OCI-LY1 (cell line): Measurements from ENCODE around the gene PLXNB3.

Source experiments
- H2AFZ ChIP-seq: fragments of 200-600 bp; sonication (generic), shearing (Covaris generic); 2 replicates; pipeline ENCODE4 v1.6.0; 2014; ENCODE audit warnings: antibody characterized with exemption, mild to moderate bottlenecking, low read length
- H3F3A ChIP-seq: fragments of 200-600 bp; sonication (generic), shearing (Covaris generic); 2 replicates; pipeline ENCODE4 v1.6.0; 2014; ENCODE audit warnings: mild to moderate bottlenecking, antibody characterized with exemption, low read length, moderate library complexity; ENCODE audit not compliant: insufficient read depth
- H3K27ac ChIP-seq: fragments of 200-600 bp; sonication (generic); 2 replicates; pipeline ENCODE4 v1.5.1; 2014; ENCODE audit warnings: low read length, mixed run types, mild to moderate bottlenecking, low read depth; ENCODE audit not compliant: poor library complexity, severe bottlenecking
- H3K27me3 ChIP-seq: fragments of 200-600 bp; sonication (generic); 2 replicates; pipeline ENCODE4 v1.6.0; 2014; ENCODE audit warnings: antibody characterized with exemption, mild to moderate bottlenecking, low read length, moderate library complexity; ENCODE audit not compliant: insufficient read depth
- H3K36me3 ChIP-seq: fragments of 200-600 bp; sonication (generic); 2 replicates; pipeline ENCODE4 v1.6.1; 2014; ENCODE audit warnings: mild to moderate bottlenecking, antibody characterized with exemption, low read length, moderate library complexity, mixed read lengths; ENCODE audit not compliant: insufficient read depth
- H3K4me1 ChIP-seq: fragments of 200-600 bp; sonication (generic); 2 replicates; pipeline ENCODE4 v1.5.1; 2014; ENCODE audit warnings: mild to moderate bottlenecking, low read length, moderate library complexity; ENCODE audit not compliant: insufficient read depth, severe bottlenecking
- H3K4me2 ChIP-seq: fragments of 200-600 bp; sonication (generic), shearing (Covaris generic); 2 replicates; pipeline ENCODE4 v1.6.1; 2014; ENCODE audit warnings: low read length
- H3K4me3 ChIP-seq: fragments of 200-600 bp; sonication (generic); 2 replicates; pipeline ENCODE4 v1.5.1; 2014; ENCODE audit warnings: low read length, low read depth, mild to moderate bottlenecking, mixed read lengths; ENCODE audit not compliant: poor library complexity, severe bottlenecking
- H3K79me2 ChIP-seq: fragments of 200-600 bp; shearing (Covaris generic); 2 replicates; pipeline ENCODE4 v1.6.1; 2016; ENCODE audit warnings: mixed run types, low read length, mixed read lengths; ENCODE audit not compliant: insufficient read depth
- H3K9ac ChIP-seq: fragments of 200-600 bp; sonication (generic), shearing (Covaris generic); 2 replicates; pipeline ENCODE4 v1.6.1; 2014; ENCODE audit warnings: mild to moderate bottlenecking, low read length, mixed read lengths
- H3K9me2 ChIP-seq: fragments of 200-600 bp; sonication (generic), shearing (Covaris generic); 2 replicates; pipeline ENCODE4 v1.6.1; 2014; ENCODE audit warnings: low read depth, mild to moderate bottlenecking, low read length, mixed read lengths
- H3K9me3 ChIP-seq: fragments of 200-600 bp; shearing (Covaris generic); 2 replicates; pipeline ENCODE4 v1.6.1; 2014; ENCODE audit warnings: low read length, mixed read lengths
- H4K20me1 ChIP-seq: fragments of 200-600 bp; sonication (generic), shearing (Covaris generic); 2 replicates; pipeline ENCODE4 v1.6.0; 2016; ENCODE audit warnings: mild to moderate bottlenecking, low read length; ENCODE audit not compliant: insufficient read depth
- EZH2 ChIP-seq: fragments of 200-600 bp; sonication (generic), shearing (Covaris generic); IDR thresholded peaks from 2 replicates; pipeline ENCODE4 v1.8.0; 2017; ENCODE audit warnings: borderline replicate concordance, mixed run types, mild to moderate bottlenecking, antibody characterized with exemption, low read length, moderate library complexity, mixed read lengths
- TF ChIP-seq, protein P1 (sequence below): fragments of 200-600 bp; sonication (generic), shearing (Covaris generic); IDR thresholded peaks from 2 replicates; pipeline ENCODE4 v1.5.1; 2017; ENCODE audit warnings: mild to moderate bottlenecking, antibody characterized with exemption, low read length, moderate library complexity, mixed read lengths

Gene PLXNB3

DNA sequence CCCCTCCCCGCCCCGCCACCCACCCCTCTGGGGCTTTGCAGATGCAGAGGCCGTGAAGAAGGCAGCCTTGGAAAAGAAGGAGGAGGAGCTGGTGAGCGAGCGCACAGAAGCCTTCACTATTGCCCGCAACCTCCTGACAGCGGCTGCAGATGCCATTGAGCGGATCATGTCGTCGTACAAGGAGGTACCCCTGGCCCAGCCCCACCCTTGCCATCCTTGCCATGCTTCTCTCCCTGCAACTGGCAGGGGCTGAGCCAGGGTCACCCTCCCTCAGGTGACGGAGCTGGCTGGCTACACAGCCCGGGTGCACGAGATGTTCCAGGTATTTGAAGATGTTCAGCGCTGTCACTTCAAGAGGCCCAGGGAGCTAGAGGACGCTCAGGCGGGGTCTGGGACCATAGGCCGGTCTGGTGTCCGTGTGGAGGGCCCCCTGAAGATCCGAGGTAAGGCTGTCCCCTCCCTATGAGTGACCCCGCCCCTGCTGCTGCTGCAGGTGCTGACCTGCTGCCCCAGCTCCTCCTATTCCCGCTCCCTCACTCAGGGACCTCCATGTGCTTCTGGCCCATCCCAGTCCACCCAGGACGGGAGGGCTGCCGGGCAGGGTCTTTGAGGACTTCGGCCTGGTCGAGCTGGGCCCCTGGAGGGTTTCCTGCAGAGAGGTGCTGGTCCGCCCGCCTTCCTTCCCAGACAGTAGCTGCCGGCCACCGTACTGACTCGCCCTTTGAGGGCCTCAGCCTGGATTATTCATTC, 27.8 kb upstream of the PLXNB3 start:
- H3F3A ChIP-seq, result no peaks in the 10 kb centered on the region
- no peak overlapping the region for H2AFZ ChIP-seq
- H3K27ac ChIP-seq, result no peak overlapping the region
- no peaks in the 10 kb centered on the region; the same call in 1 of the 2 replicates for H3K36me3 ChIP-seq
- H3K9me2 ChIP-seq, result no peaks in the 10 kb centered on the region
- no peaks in the 10 kb centered on the region for H3K27me3 ChIP-seq
- H4K20me1 ChIP-seq, result no peaks in the 10 kb centered on the region
- no peak overlapping the region for H3K4me3 ChIP-seq
- H3K4me2 ChIP-seq, result no peak overlapping the region
- TF ChIP-seq, protein P1, sequence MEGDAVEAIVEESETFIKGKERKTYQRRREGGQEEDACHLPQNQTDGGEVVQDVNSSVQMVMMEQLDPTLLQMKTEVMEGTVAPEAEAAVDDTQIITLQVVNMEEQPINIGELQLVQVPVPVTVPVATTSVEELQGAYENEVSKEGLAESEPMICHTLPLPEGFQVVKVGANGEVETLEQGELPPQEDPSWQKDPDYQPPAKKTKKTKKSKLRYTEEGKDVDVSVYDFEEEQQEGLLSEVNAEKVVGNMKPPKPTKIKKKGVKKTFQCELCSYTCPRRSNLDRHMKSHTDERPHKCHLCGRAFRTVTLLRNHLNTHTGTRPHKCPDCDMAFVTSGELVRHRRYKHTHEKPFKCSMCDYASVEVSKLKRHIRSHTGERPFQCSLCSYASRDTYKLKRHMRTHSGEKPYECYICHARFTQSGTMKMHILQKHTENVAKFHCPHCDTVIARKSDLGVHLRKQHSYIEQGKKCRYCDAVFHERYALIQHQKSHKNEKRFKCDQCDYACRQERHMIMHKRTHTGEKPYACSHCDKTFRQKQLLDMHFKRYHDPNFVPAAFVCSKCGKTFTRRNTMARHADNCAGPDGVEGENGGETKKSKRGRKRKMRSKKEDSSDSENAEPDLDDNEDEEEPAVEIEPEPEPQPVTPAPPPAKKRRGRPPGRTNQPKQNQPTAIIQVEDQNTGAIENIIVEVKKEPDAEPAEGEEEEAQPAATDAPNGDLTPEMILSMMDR, result no peak
- TF ChIP-seq EZH2, result no peak
- H3K9me3 ChIP-seq, result no peaks in the 10 kb centered on the region
- H3K79me2 ChIP-seq, result no peaks in the 10 kb centered on the region
- H3K4me1 ChIP-seq, result no peaks in the 10 kb centered on the region
- no peak overlapping the region for H3K9ac ChIP-seq

DNA sequence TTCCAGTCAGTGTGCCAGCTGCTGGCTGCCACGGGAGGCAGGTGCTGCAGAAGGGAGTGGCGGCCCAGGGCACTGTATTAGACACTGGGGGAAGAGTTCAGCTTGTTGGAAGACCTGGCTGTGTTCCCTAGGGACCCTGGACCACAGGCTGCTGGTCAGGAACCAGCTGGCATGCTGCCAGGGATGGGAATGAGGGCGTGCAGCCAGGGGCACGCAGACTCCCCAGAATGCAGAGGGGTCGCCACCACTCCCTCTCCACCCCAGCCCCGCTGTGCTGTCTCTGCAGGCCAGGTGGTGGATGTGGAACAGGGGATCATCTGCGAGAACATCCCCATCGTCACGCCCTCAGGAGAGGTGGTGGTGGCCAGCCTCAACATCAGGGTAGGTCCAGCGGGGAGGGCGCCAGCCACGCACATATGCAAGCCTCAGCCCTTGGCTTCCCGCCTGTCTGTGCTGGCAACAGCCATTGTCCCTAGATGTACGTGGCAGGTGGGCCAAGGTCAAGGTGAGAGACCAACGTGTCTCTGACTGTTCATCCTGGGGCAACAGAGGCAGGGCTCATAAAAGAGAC, 27.1 kb upstream of the PLXNB3 start:
- H3K9me3 ChIP-seq, result no peaks in the 10 kb centered on the region
- no peaks in the 10 kb centered on the region for H3K27me3 ChIP-seq
- no peaks in the 10 kb centered on the region for H3F3A ChIP-seq
- no peak overlapping the region for H3K4me2 ChIP-seq
- no peaks in the 10 kb centered on the region for H3K9me2 ChIP-seq
- H3K4me1 ChIP-seq, result no peaks in the 10 kb centered on the region
- H3K36me3 ChIP-seq, result no peaks in the 10 kb centered on the region; the same call in 1 of the 2 replicates
- no peaks in the 10 kb centered on the region for H3K79me2 ChIP-seq
- no peaks in the 10 kb centered on the region for H4K20me1 ChIP-seq
- no peak overlapping the region for H2AFZ ChIP-seq
- TF ChIP-seq EZH2, result no peak
- TF ChIP-seq, protein P1, result no peak
- no peak overlapping the region for H3K4me3 ChIP-seq
- no peak overlapping the region for H3K9ac ChIP-seq
- H3K27ac ChIP-seq, result no peak overlapping the region

DNA sequence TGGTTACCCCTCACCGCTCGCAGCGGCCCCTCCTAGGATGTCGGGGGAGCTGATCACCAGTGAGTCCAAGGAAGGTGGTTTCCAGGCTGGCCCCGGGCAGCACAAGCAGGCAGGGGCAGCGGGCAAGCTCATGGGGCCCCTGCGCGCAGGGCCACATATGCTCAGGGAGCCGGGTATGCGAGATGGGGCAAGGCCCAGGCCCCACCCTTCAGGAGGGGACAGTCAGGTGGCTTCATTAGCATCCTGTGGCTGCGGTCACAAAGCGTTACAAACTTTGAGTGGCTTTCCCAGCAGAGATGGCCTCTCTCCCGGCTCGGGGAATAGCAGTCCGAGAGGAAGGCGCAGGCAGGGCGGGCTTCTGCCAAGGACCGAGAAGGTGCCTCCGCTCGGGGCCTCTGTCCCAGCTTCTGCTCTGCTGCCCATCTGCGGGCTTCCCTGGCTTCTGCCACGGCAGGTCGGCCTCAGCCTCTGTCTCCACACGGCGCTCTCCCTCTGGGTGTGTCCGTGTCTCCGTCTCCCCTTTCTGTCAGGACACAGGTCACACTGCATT, 25.9 kb upstream of the PLXNB3 start:
- H3K36me3 ChIP-seq, result no peaks in the 10 kb centered on the region
- H3K27me3 ChIP-seq, result no peaks in the 10 kb centered on the region
- H3K4me3 ChIP-seq, result no peak overlapping the region
- no peak overlapping the region for H3K27ac ChIP-seq
- H3K4me1 ChIP-seq, result no peaks in the 10 kb centered on the region
- H3K9me2 ChIP-seq, result no peaks in the 10 kb centered on the region
- no peak overlapping the region for H3K9ac ChIP-seq
- no peaks in the 10 kb centered on the region for H4K20me1 ChIP-seq
- H3K79me2 ChIP-seq, result no peaks in the 10 kb centered on the region
- no peaks in the 10 kb centered on the region for H3K9me3 ChIP-seq
- no peaks in the 10 kb centered on the region for H3F3A ChIP-seq
- no peak overlapping the region for H2AFZ ChIP-seq
- no peak for TF ChIP-seq EZH2
- TF ChIP-seq, protein P1, result no peak
- no peak overlapping the region for H3K4me2 ChIP-seq
